GM19099 (cell line): ENCODE results near the gene NMRAL1.
A peak's percentile ranks its signal among the peaks of the same experiment; 100 is the strongest.

Experiments used
- POLR2A ChIP-seq: IDR thresholded peaks from 3 replicates; pipeline ENCODE4 v1.6.1; 2011; ENCODE audit warnings: low read depth; ENCODE audit not compliant: insufficient read length; ENCODE audit errors: extremely low read depth

The NMRAL1 gene

GRCh38 chr16:4474192-4474961 lies at the start of gene NMRAL1:
TSS of gene NMRAL1 (minus strand) at chr16:4474625. CDS start at chr16:4474132, 493 bp downstream.
- TF ChIP-seq POLR2A: peak; percentile 85

- no peak for TF ChIP-seq POLR2A
These were observed 49.3 kb upstream of the NMRAL1 start for GRCh38 chr16:4523686-4524085.

- TF ChIP-seq POLR2A: no peak
These were observed 47.7 kb upstream of the NMRAL1 start for GRCh38 chr16:4522051-4522581.

GRCh38 chr16:4520913-4521312 lies 46.5 kb upstream of the NMRAL1 start:
- TF ChIP-seq POLR2A: no peak

GRCh38 chr16:4519274-4520058 lies 45.0 kb upstream of the NMRAL1 start:
- no peak for TF ChIP-seq POLR2A

- TF ChIP-seq POLR2A: no peak
These were observed 43.6 kb upstream of the NMRAL1 start for GRCh38 chr16:4517812-4518680.

- no peak for TF ChIP-seq POLR2A
These were observed 41.3 kb upstream of the NMRAL1 start for GRCh38 chr16:4515611-4516233.

GRCh38 chr16:4514606-4515005 lies 40.2 kb upstream of the NMRAL1 start:
- TF ChIP-seq POLR2A: no peak

GRCh38 chr16:4513881-4514280 lies 39.5 kb upstream of the NMRAL1 start:
- no peak for TF ChIP-seq POLR2A

GRCh38 chr16:4513086-4513860 lies 38.8 kb upstream of the NMRAL1 start:
- TF ChIP-seq POLR2A: no peak

GRCh38 chr16:4512473-4512872 lies 38.0 kb upstream of the NMRAL1 start:
- no peak for TF ChIP-seq POLR2A

GRCh38 chr16:4511441-4512082 lies 37.1 kb upstream of the NMRAL1 start:
- TF ChIP-seq POLR2A: no peak

- TF ChIP-seq POLR2A: no peak
These were observed 36.5 kb upstream of the NMRAL1 start for GRCh38 chr16:4510747-4511426.

- no peak for TF ChIP-seq POLR2A
These were observed 35.7 kb upstream of the NMRAL1 start for GRCh38 chr16:4510131-4510530.
